ENCODE measurements around the gene CRIM1. TPM values are rescaled to one million over a fixed set of nuclear protein-coding genes. Genes with fewer than 3 reads are reported as not detected.
A peak's percentile ranks its signal among the peaks of the same experiment; 100 is the strongest.

CRIM1 gene
- total RNA-seq, 1 experiment from 2014 or later = 27.6 TPM

DNA sequence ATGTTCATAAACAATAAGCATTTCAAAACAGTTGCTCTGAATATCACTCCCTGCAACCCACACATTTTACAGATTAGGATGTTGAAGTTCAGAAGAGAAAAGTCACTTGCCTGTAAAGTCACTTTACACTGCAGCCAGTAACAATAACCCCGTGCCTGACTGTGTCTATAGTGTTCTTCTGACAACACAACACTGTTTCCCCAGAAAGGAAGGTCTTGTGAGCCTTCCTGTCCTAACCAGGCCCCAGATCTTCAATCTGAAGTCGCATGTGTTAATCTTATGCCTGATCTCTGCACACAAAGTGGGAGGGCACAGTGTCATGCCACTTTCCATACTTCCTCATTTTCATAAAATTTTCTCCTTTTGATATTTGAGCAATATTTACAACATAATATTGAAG is 122.2 kb downstream of the CRIM1 start:
- Histone ChIP-seq H4K20me1 (ENCODE audit: control insufficient read depth, insufficient read depth, insufficient read length) (no peaks in the 10 kb centered on the region), H4K8ac (replicated peaks; ENCODE audit: insufficient read length, low read depth, low read length) (no peak overlapping the region), H4K91ac (ENCODE audit: insufficient read length, low read depth, low read length) (no peak overlapping the region), H2BK20ac (ENCODE audit: low read depth, low read length, poor library complexity, severe bottlenecking) (no peak overlapping the region), H3K79me2 (ENCODE audit: insufficient read depth, low read length) (no peaks in the 10 kb centered on the region), H3K18ac (ENCODE audit: insufficient read length, low read depth, low read length) (no peak overlapping the region), H3K4ac (ENCODE audit: low read depth, low read length) (no peak overlapping the region), H2BK15ac (ENCODE audit: low read depth, low read length) (no peak overlapping the region), H3K9ac (ENCODE audit: extremely low read depth, insufficient read length, low read length) (no peak overlapping the region), H3K4me1 (ENCODE audit: insufficient read depth, low read length) (no peaks in the 10 kb centered on the region), H2BK120ac (ENCODE audit: low read depth, low read length, poor library complexity, severe bottlenecking) (no peak overlapping the region), H3K23ac (ENCODE audit: insufficient read length, low read depth, low read length) (no peak overlapping the region), H2AFZ (ENCODE audit: low read length) (no peak overlapping the region), H3K4me2 (ENCODE audit: insufficient read depth, insufficient read length, low read length) (no peak overlapping the region), H3K14ac (ENCODE audit: insufficient read depth, low read length) (no peak overlapping the region), H3K79me1 (ENCODE audit: insufficient read depth, low read depth, low read length, poor library complexity, severe bottlenecking) (no peaks in the 10 kb centered on the region), H2BK12ac (ENCODE audit: insufficient read length, low read depth, low read length) (no peak overlapping the region), H2BK5ac (ENCODE audit: insufficient read length, low read length) (no peak overlapping the region), H3K9me3 (ENCODE audit: control insufficient read depth, low read depth, low read length) (peaks cover 9% of the 10 kb centered on the region), H4K5ac (ENCODE audit: insufficient read length, low read depth, low read length) (no peak overlapping the region), H3K56ac (ENCODE audit: insufficient read length, low read depth, low read length) (no peak overlapping the region), H3T11ph (ENCODE audit: low read length) (no peak overlapping the region), H3K27me3 (ENCODE audit: insufficient read depth, low read length) (no peaks in the 10 kb centered on the region), H2AK5ac (ENCODE audit: insufficient read length, low read length) (no peak overlapping the region), H3K27ac (ENCODE audit: insufficient read length, low read depth, low read length) (no peak overlapping the region), H3K23me2 (ENCODE audit: insufficient read length, low read depth, low read length, poor library complexity, severe bottlenecking) (no peaks in the 10 kb centered on the region)
- DNase-seq = no peak
- H3K27ac Mint-ChIP-seq = peak overlapping the region in 1 of 3 experiments; percentile 5; a peak in 1 of 7 replicates
- H3K36me3 Mint-ChIP-seq (ENCODE audit: insufficient read depth in 1 of 3, low read depth in 3 of 3) = peaks cover 55 to 87% (median 83%) of the 10 kb centered on the region in 3 experiments
- TF ChIP-seq, protein P1, sequence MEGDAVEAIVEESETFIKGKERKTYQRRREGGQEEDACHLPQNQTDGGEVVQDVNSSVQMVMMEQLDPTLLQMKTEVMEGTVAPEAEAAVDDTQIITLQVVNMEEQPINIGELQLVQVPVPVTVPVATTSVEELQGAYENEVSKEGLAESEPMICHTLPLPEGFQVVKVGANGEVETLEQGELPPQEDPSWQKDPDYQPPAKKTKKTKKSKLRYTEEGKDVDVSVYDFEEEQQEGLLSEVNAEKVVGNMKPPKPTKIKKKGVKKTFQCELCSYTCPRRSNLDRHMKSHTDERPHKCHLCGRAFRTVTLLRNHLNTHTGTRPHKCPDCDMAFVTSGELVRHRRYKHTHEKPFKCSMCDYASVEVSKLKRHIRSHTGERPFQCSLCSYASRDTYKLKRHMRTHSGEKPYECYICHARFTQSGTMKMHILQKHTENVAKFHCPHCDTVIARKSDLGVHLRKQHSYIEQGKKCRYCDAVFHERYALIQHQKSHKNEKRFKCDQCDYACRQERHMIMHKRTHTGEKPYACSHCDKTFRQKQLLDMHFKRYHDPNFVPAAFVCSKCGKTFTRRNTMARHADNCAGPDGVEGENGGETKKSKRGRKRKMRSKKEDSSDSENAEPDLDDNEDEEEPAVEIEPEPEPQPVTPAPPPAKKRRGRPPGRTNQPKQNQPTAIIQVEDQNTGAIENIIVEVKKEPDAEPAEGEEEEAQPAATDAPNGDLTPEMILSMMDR (conservative IDR thresholded peaks at IDR 0.05) = no peak
- H3K4me3 Mint-ChIP-seq = no peak overlapping the region
- peaks cover 14 to 20% of the 10 kb centered on the region in 2 experiments for H3K9me3 Mint-ChIP-seq
- H3K4me1 Mint-ChIP-seq = peaks cover 2 to 7% of the 10 kb centered on the region in 2 experiments; a peak in 1 of 4 replicates
- WGBS (ENCODE audit: extremely low coverage, insufficient read length, low lambda C conversion rate) = no CpG with 5 or more reads among the region's 2 CpGs
- H3K27me3 Mint-ChIP-seq (ENCODE audit: low read depth) = no peaks in the 10 kb centered on the region
